ENCODE data around the gene SNTB2. TPM values are rescaled to one million over a fixed set of nuclear protein-coding genes. Genes with fewer than 3 reads are reported as not detected.

The SNTB2 gene
- total and polyA plus RNA-seq, 2 of the 8 experiments (the other 6 are each of a cell fraction or from before 2014, with no cell fraction given), result 6.0 to 16.1 TPM

DNA sequence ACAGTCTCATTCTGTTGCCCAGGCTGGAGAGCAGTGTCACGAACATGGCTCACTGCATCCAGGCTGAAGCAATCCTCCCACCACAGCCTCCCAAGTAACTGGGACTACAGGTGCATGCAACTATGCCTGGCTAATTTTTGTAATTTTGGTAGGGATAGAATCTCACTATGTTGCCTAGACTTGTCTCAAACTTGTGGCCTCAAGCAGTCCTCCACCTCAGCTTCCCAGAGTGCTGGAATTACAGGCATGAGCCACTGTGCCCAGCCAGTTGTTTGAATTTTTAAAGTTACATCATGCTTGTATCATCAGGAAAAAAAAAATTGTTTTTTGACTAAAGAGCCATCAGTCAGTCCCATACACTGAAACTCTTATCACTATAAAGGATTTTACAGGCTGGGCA lies 107.1 kb downstream of the SNTB2 start:
- FAIRE-seq, result no peak
- H3K4me1 ChIP-seq (replicated peaks in 1 of 4; ENCODE audit: control insufficient read depth in 3 of 4, insufficient read depth in 4 of 4, low read length in 3 of 4), result no peaks in the 10 kb centered on the region
- H2BK12ac ChIP-seq (ENCODE audit: low read depth, low read length), result no peak overlapping the region
- no peaks in the 10 kb centered on the region for H3K79me2 ChIP-seq (ENCODE audit: control insufficient read depth in 1 of 2, insufficient read depth in 2 of 2, low read length in 2 of 2)
- no peaks in the 10 kb centered on the region for H3K36me3 ChIP-seq (ENCODE audit: control insufficient read depth in 2 of 4, insufficient read depth in 4 of 4, low read length in 3 of 4)
- ChIA-PET POLR2A (ENCODE audit: partially characterized antibody) (no interaction called here), CTCF (ENCODE audit: partially characterized antibody) (no interaction called here)
- no peak for DNase-seq (ENCODE audit: low read depth in 1 of 2, low spot score in 2 of 2)
- no peaks in the 10 kb centered on the region for H3K79me1 ChIP-seq (ENCODE audit: low read depth, low read length)
- H4K5ac ChIP-seq (ENCODE audit: insufficient read length, low read depth, low read length), result no peak overlapping the region
- no peaks in the 10 kb centered on the region for H3K9me3 ChIP-seq (ENCODE audit: insufficient read depth in 2 of 2, low read depth in 1 of 2, low read length in 1 of 2)
- H3K56ac ChIP-seq (replicated peaks; ENCODE audit: insufficient read length, low read depth, low read length), result no peak overlapping the region
- no peak overlapping the region for H3K9ac ChIP-seq (replicated peaks in 1 of 4; ENCODE audit: extremely low read depth in 1 of 4, low read depth in 3 of 4, low read length in 3 of 4)
- H3K27ac ChIP-seq (ENCODE audit: low read depth, low read length), result no peak overlapping the region
- no peak overlapping the region for H3K18ac ChIP-seq (ENCODE audit: extremely low read depth, low read length)
- no peaks in the 10 kb centered on the region for H3K23me2 ChIP-seq (ENCODE audit: low read depth, low read length)
- H4K20me1 ChIP-seq (replicated peaks in 1 of 2; ENCODE audit: control insufficient read depth in 1 of 2, insufficient read depth in 2 of 2, low read length in 2 of 2), result no peaks in the 10 kb centered on the region
- no peak overlapping the region for H2AFZ ChIP-seq (ENCODE audit: low read length)
- no peak overlapping the region for H3K4ac ChIP-seq (replicated peaks; ENCODE audit: insufficient read length, low read depth, low read length)
- WGBS, 2 experiments (ENCODE audit: extremely low coverage in 1 of 2, insufficient coverage in 1 of 2, insufficient read length in 1 of 2, insufficient replicate concordance in 2 of 2, low coverage in 1 of 2, low lambda C conversion rate in 2 of 2, missing lambda C conversion rate in 1 of 2), result 95% methylated on average over 1 of the region's 1 CpG; no CpG with 5 or more reads in 1 of the 2 experiments
- no peak overlapping the region for H2BK120ac ChIP-seq (replicated peaks; ENCODE audit: low read depth, low read length)
- no peak overlapping the region for H3K23ac ChIP-seq (ENCODE audit: insufficient read length)
- H3K14ac ChIP-seq (ENCODE audit: insufficient read length), result no peak overlapping the region
- H4K91ac ChIP-seq (replicated peaks; ENCODE audit: insufficient read length, low read length), result no peak overlapping the region
- no peak overlapping the region for H3K4me3 ChIP-seq (ENCODE audit: extremely low read depth in 1 of 4, insufficient read depth in 2 of 4, low read depth in 3 of 4, low read length in 4 of 4)
- H2BK15ac ChIP-seq (ENCODE audit: low read length), result no peak overlapping the region
- no peak overlapping the region; the same call in 1 of the 2 replicates for H4K8ac ChIP-seq (ENCODE audit: extremely low read depth, insufficient read depth, low read length)
- H2BK20ac ChIP-seq (ENCODE audit: low read length), result no peak overlapping the region
- H3K27me3 ChIP-seq (replicated peaks in 1 of 4; ENCODE audit: control insufficient read depth in 3 of 4, extremely low read depth in 1 of 4, insufficient read depth in 3 of 4, low read length in 3 of 4), result no peaks in the 10 kb centered on the region
- H3K4me2 ChIP-seq (ENCODE audit: insufficient read depth in 1 of 2, low read depth in 2 of 2, low read length in 2 of 2), result no peak overlapping the region
- no peak overlapping the region for H2AK5ac ChIP-seq (ENCODE audit: low read depth, low read length)
- H2BK5ac ChIP-seq (ENCODE audit: low read depth, low read length), result no peak overlapping the region
- no peak for TF ChIP-seq SIRT6 (IDR thresholded peaks at IDR 0.05; ENCODE audit: low read length)
- no peak for TF ChIP-seq POU5F1 (IDR thresholded peaks at IDR 0.05; ENCODE audit: low read depth, low read length)
- TF ChIP-seq MAX (IDR thresholded peaks at IDR 0.05), result no peak
- TF ChIP-seq KDM4A (IDR thresholded peaks at IDR 0.05; ENCODE audit: low read depth, low read length, severe bottlenecking), result no peak
- TF ChIP-seq SIX5 (IDR thresholded peaks at IDR 0.05; ENCODE audit: low read depth, low read length), result no peak
- no peak for TF ChIP-seq YY1 (IDR thresholded peaks at IDR 0.05; ENCODE audit: low read depth, low read length)
- TF ChIP-seq KDM5A (IDR thresholded peaks at IDR 0.05; ENCODE audit: low read length), result no peak
- no peak for TF ChIP-seq EGR1 (IDR thresholded peaks at IDR 0.05; ENCODE audit: borderline replicate concordance, low read depth, low read length)
- no peak for TF ChIP-seq EP300 (IDR thresholded peaks at IDR 0.05; ENCODE audit: borderline replicate concordance in 1 of 2, low read depth in 2 of 2, low read length in 2 of 2)
- TF ChIP-seq CBX8 (IDR thresholded peaks at IDR 0.05; ENCODE audit: borderline replicate concordance, low read depth, low read length), result no peak
- TF ChIP-seq BACH1 (IDR thresholded peaks at IDR 0.05; ENCODE audit: low read length), result no peak
- TF ChIP-seq, protein P1, sequence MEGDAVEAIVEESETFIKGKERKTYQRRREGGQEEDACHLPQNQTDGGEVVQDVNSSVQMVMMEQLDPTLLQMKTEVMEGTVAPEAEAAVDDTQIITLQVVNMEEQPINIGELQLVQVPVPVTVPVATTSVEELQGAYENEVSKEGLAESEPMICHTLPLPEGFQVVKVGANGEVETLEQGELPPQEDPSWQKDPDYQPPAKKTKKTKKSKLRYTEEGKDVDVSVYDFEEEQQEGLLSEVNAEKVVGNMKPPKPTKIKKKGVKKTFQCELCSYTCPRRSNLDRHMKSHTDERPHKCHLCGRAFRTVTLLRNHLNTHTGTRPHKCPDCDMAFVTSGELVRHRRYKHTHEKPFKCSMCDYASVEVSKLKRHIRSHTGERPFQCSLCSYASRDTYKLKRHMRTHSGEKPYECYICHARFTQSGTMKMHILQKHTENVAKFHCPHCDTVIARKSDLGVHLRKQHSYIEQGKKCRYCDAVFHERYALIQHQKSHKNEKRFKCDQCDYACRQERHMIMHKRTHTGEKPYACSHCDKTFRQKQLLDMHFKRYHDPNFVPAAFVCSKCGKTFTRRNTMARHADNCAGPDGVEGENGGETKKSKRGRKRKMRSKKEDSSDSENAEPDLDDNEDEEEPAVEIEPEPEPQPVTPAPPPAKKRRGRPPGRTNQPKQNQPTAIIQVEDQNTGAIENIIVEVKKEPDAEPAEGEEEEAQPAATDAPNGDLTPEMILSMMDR (IDR thresholded peaks at IDR 0.05; ENCODE audit: control extremely low read depth in 1 of 3, insufficient read depth in 1 of 3, low read depth in 1 of 3, low read length in 3 of 3), result no peak
